ENCODE measurements around the gene UGT1A8.

GRCh38 chr2:233603520-233603919 lies 13.9 kb upstream of the UGT1A8 start:
- TF ChIP-seq CTCF (IDR thresholded peaks at IDR 0.05; ENCODE audit: extremely low read depth in 1 of 2, insufficient read depth in 1 of 2, low read depth in 1 of 2, low read length in 2 of 2) (no peak), POLR2AphosphoS5 (IDR thresholded peaks at IDR 0.05; ENCODE audit: insufficient read depth, low read depth, low read length) (no peak), POLR2A (IDR thresholded peaks at IDR 0.05; ENCODE audit: low read depth, low read length) (no peak), EZH2 (IDR thresholded peaks at IDR 0.05; ENCODE audit: borderline replicate concordance, low read depth, low read length, severe bottlenecking) (no peak), MYC (IDR thresholded peaks at IDR 0.05; ENCODE audit: low read depth, low read length) (no peak), MAX (IDR thresholded peaks at IDR 0.05; ENCODE audit: insufficient read depth, insufficient read length) (no peak), JUN (IDR thresholded peaks at IDR 0.05; ENCODE audit: borderline replicate concordance, insufficient read depth, insufficient read length, low read depth) (no peak), GATA2 (IDR thresholded peaks at IDR 0.05; ENCODE audit: insufficient read depth, insufficient read length, low read depth, low read length) (no peak), FOS (IDR thresholded peaks at IDR 0.05; ENCODE audit: borderline replicate concordance, insufficient read depth, low read length) (no peak)

All from endothelial cell of umbilical vein (primary cell).